ENCODE results near the gene C9orf153.

- TF ChIP-seq EZH2 (IDR thresholded peaks at IDR 0.05; ENCODE audit: borderline replicate concordance, insufficient read depth, low read depth, low read length, poor library complexity, severe bottlenecking), result no peak
- TF ChIP-seq CTCF (IDR thresholded peaks at IDR 0.05), result no peak
Observed at GRCh38 chr9:86176468-86176867, 83.0 kb downstream of the C9orf153 start.
